ENCODE data around the gene ELAVL3. TPM values are rescaled to one million over a fixed set of nuclear protein-coding genes. Genes with fewer than 3 reads are reported as not detected.

Gene ELAVL3
- not detected for total RNA-seq

- peaks cover 30% of the 10 kb centered on the region for H3K27me3 Mint-ChIP-seq (ENCODE audit: low read depth)
- H3K9me3 Mint-ChIP-seq = no peaks in the 10 kb centered on the region
- intact Hi-C loops (cut with micrococcal nuclease) = loop anchor here (5.0 kb wide), 1 partner anchor 106 kb away; no protein-coding TSS in a partner anchor
- no peak for DNase-seq
- no peak within 1 kb of the TSS for H3K27ac Mint-ChIP-seq
- CTCF ChIA-PET = no interaction called here
- H3K4me3 Mint-ChIP-seq = peak within 1 kb of the TSS; percentile 72
- peaks cover 7% of the 10 kb centered on the region for H3K36me3 Mint-ChIP-seq (ENCODE audit: low read depth)
- H3K4me1 Mint-ChIP-seq (ENCODE audit: low read depth) = peaks cover 16% of the 10 kb centered on the region
Measured at GRCh38 chr19:11480715-11481533, at the start of gene ELAVL3. Gene ELAVL3, minus strand, starts transcription at chr19:11481046. Its CDS starts 438 bp downstream, at chr19:11480608.

- peaks cover 31% of the 10 kb centered on the region for H3K4me1 Mint-ChIP-seq (ENCODE audit: low read depth)
- CTCF ChIA-PET = no interaction called here
- DNase-seq = peak; percentile 64
- no peaks in the 10 kb centered on the region for H3K27me3 Mint-ChIP-seq (ENCODE audit: low read depth)
- intact Hi-C loops (cut with micrococcal nuclease) = no loop called here
- H3K9me3 Mint-ChIP-seq = no peaks in the 10 kb centered on the region
- peaks cover 4% of the 10 kb centered on the region for H3K36me3 Mint-ChIP-seq (ENCODE audit: low read depth)
- no peak overlapping the region for H3K4me3 Mint-ChIP-seq
- no peak overlapping the region for H3K27ac Mint-ChIP-seq
Measured at GRCh38 chr19:11530432-11530831, 49.6 kb upstream of the ELAVL3 start.

GRCh38 chr19:11528551-11529341, 47.9 kb upstream of the ELAVL3 start, which contains the start of gene ECSIT:
Gene ECSIT, minus strand, starts transcription at chr19:11529134. Its CDS starts 9,964 bp downstream, at chr19:11519170.
- H3K4me3 Mint-ChIP-seq = peak within 1 kb of the TSS; percentile 97
- H3K4me1 Mint-ChIP-seq (ENCODE audit: low read depth) = peaks cover 26% of the 10 kb centered on the region
- H3K9me3 Mint-ChIP-seq = no peaks in the 10 kb centered on the region
- H3K36me3 Mint-ChIP-seq (ENCODE audit: low read depth) = peaks cover 4% of the 10 kb centered on the region
- H3K27ac Mint-ChIP-seq = peak within 1 kb of the TSS; percentile 90
- CTCF ChIA-PET = interaction anchor here (0.6 to 1.0 kb wide), 2 partner anchors 59 to 147 kb away, joined by 3 to 4 read pairs; no protein-coding TSS in a partner anchor
- no peaks in the 10 kb centered on the region for H3K27me3 Mint-ChIP-seq (ENCODE audit: low read depth)
- peak; percentile 97 for DNase-seq
- intact Hi-C loops (cut with micrococcal nuclease) = loop anchor here (1.0 to 2.0 kb wide), 5 partner anchors 23 to 154 kb away; partner anchors contain the start of genes ELOF1, ODAD3, PRKCSH and SWSAP1

- Mint-ChIP-seq H3K9me3 (no peaks in the 10 kb centered on the region), H3K27me3 (ENCODE audit: low read depth) (no peaks in the 10 kb centered on the region), H3K4me3 (no peak overlapping the region), H3K27ac (no peak overlapping the region), H3K36me3 (ENCODE audit: low read depth) (peaks cover 10% of the 10 kb centered on the region), H3K4me1 (ENCODE audit: low read depth) (peaks cover 3% of the 10 kb centered on the region)
- CTCF ChIA-PET = no interaction called here
- intact Hi-C loops (cut with micrococcal nuclease) = no loop called here
- DNase-seq = no peak
Measured at GRCh38 chr19:11519138-11519537, 38.3 kb upstream of the ELAVL3 start.

- DNase-seq = no peak
- no peaks in the 10 kb centered on the region for H3K27me3 Mint-ChIP-seq (ENCODE audit: low read depth)
- no peaks in the 10 kb centered on the region for H3K4me1 Mint-ChIP-seq (ENCODE audit: low read depth)
- intact Hi-C loops (cut with micrococcal nuclease) = no loop called here
- no peaks in the 10 kb centered on the region for H3K9me3 Mint-ChIP-seq
- no peak overlapping the region for H3K4me3 Mint-ChIP-seq
- H3K27ac Mint-ChIP-seq = no peak overlapping the region
- CTCF ChIA-PET = no interaction called here
- peaks cover 13% of the 10 kb centered on the region for H3K36me3 Mint-ChIP-seq (ENCODE audit: low read depth)
Measured at GRCh38 chr19:11513946-11514345, 33.1 kb upstream of the ELAVL3 start.

GRCh38 chr19:11510444-11510843, 29.6 kb upstream of the ELAVL3 start:
- no peaks in the 10 kb centered on the region for H3K9me3 Mint-ChIP-seq
- intact Hi-C loops (cut with micrococcal nuclease) = no loop called here
- no peak overlapping the region for H3K27ac Mint-ChIP-seq
- H3K4me3 Mint-ChIP-seq = no peak overlapping the region
- H3K36me3 Mint-ChIP-seq (ENCODE audit: low read depth) = peaks cover 12% of the 10 kb centered on the region
- peaks cover 8% of the 10 kb centered on the region for H3K4me1 Mint-ChIP-seq (ENCODE audit: low read depth)
- CTCF ChIA-PET = no interaction called here
- no peaks in the 10 kb centered on the region for H3K27me3 Mint-ChIP-seq (ENCODE audit: low read depth)
- DNase-seq = no peak

- no peaks in the 10 kb centered on the region for H3K27me3 Mint-ChIP-seq (ENCODE audit: low read depth)
- peaks cover 12% of the 10 kb centered on the region for H3K36me3 Mint-ChIP-seq (ENCODE audit: low read depth)
- intact Hi-C loops (cut with micrococcal nuclease) = no loop called here
- CTCF ChIA-PET = no interaction called here
- H3K4me1 Mint-ChIP-seq (ENCODE audit: low read depth) = peaks cover 15% of the 10 kb centered on the region
- no peaks in the 10 kb centered on the region for H3K9me3 Mint-ChIP-seq
- no peak overlapping the region for H3K27ac Mint-ChIP-seq
- no peak for DNase-seq
- peak overlapping the region; percentile 86 for H3K4me3 Mint-ChIP-seq
Measured at GRCh38 chr19:11507370-11508078, 26.7 kb upstream of the ELAVL3 start.

GRCh38 chr19:11506967-11507366, 26.1 kb upstream of the ELAVL3 start:
- no peaks in the 10 kb centered on the region for H3K9me3 Mint-ChIP-seq
- H3K4me1 Mint-ChIP-seq (ENCODE audit: low read depth) = peaks cover 15% of the 10 kb centered on the region
- H3K36me3 Mint-ChIP-seq (ENCODE audit: low read depth) = peaks cover 12% of the 10 kb centered on the region
- intact Hi-C loops (cut with micrococcal nuclease) = no loop called here
- H3K4me3 Mint-ChIP-seq = peak overlapping the region; percentile 86
- H3K27ac Mint-ChIP-seq = no peak overlapping the region
- no peaks in the 10 kb centered on the region for H3K27me3 Mint-ChIP-seq (ENCODE audit: low read depth)
- no peak for DNase-seq
- CTCF ChIA-PET = no interaction called here

- no peak for DNase-seq
- intact Hi-C loops (cut with micrococcal nuclease) = no loop called here
- Mint-ChIP-seq H3K27ac (peak overlapping the region; percentile 79), H3K36me3 (ENCODE audit: low read depth) (peaks cover 8% of the 10 kb centered on the region), H3K9me3 (no peaks in the 10 kb centered on the region), H3K4me1 (ENCODE audit: low read depth) (peaks cover 15% of the 10 kb centered on the region), H3K4me3 (peak overlapping the region; percentile 86), H3K27me3 (ENCODE audit: low read depth) (no peaks in the 10 kb centered on the region)
- CTCF ChIA-PET = interaction anchor here (1.2 kb wide), 1 partner anchor 28 kb away, joined by 3 read pairs; no protein-coding TSS in a partner anchor
Measured at GRCh38 chr19:11506101-11506555, 25.3 kb upstream of the ELAVL3 start.

- Mint-ChIP-seq H3K36me3 (ENCODE audit: low read depth) (peaks cover 8% of the 10 kb centered on the region), H3K9me3 (no peaks in the 10 kb centered on the region), H3K27me3 (ENCODE audit: low read depth) (no peaks in the 10 kb centered on the region), H3K4me1 (ENCODE audit: low read depth) (peaks cover 15% of the 10 kb centered on the region), H3K4me3 (peak within 1 kb of the TSS; percentile 86), H3K27ac (peak within 1 kb of the TSS; percentile 79)
- CTCF ChIA-PET = interaction anchor here (1.2 kb wide), 1 partner anchor 29 kb away, joined by 3 read pairs; no protein-coding TSS in a partner anchor
- DNase-seq = peak; percentile 96
- intact Hi-C loops (cut with micrococcal nuclease) = loop anchor here (1.0 kb wide), 7 partner anchors 23 to 350 kb away; partner anchors contain the start of genes ECSIT, ELOF1, ODAD3 and PRKCSH
Measured at GRCh38 chr19:11505504-11506100, 24.8 kb upstream of the ELAVL3 start, which contains the start of gene ZNF653. Gene ZNF653, minus strand, starts transcription at chr19:11505839. Its CDS starts 53 bp downstream, at chr19:11505786.

GRCh38 chr19:11505032-11505503, 24.2 kb upstream of the ELAVL3 start:
- CTCF ChIA-PET = no interaction called here
- no peaks in the 10 kb centered on the region for H3K9me3 Mint-ChIP-seq
- H3K27me3 Mint-ChIP-seq (ENCODE audit: low read depth) = no peaks in the 10 kb centered on the region
- H3K4me1 Mint-ChIP-seq (ENCODE audit: low read depth) = peaks cover 15% of the 10 kb centered on the region
- intact Hi-C loops (cut with micrococcal nuclease) = loop anchor here (1.0 kb wide), 7 partner anchors 23 to 350 kb away; partner anchors contain the start of genes ECSIT, ELOF1, ODAD3 and PRKCSH
- H3K36me3 Mint-ChIP-seq (ENCODE audit: low read depth) = peaks cover 5% of the 10 kb centered on the region
- DNase-seq = peak; percentile 95
- H3K27ac Mint-ChIP-seq = peak overlapping the region; percentile 36
- H3K4me3 Mint-ChIP-seq = peak overlapping the region; percentile 86

Data from activated naive CD4-positive, alpha-beta T cell treated with anti-CD3 and anti-CD28 coated beads for 36 hours (primary cell).